OCI-LY1 (cell line): ENCODE results near the gene NXPE2.

ENCODE experiments used
- H2AFZ ChIP-seq: fragments of 200-600 bp; sonication (generic), shearing (Covaris generic); 2 replicates; pipeline ENCODE4 v1.6.0; 2014; ENCODE audit warnings: antibody characterized with exemption, mild to moderate bottlenecking, low read length
- H3F3A ChIP-seq: fragments of 200-600 bp; sonication (generic), shearing (Covaris generic); 2 replicates; pipeline ENCODE4 v1.6.0; 2014; ENCODE audit warnings: mild to moderate bottlenecking, antibody characterized with exemption, low read length, moderate library complexity; ENCODE audit not compliant: insufficient read depth
- H3K27ac ChIP-seq: fragments of 200-600 bp; sonication (generic); 2 replicates; pipeline ENCODE4 v1.5.1; 2014; ENCODE audit warnings: low read length, mixed run types, mild to moderate bottlenecking, low read depth; ENCODE audit not compliant: poor library complexity, severe bottlenecking
- H3K27me3 ChIP-seq: fragments of 200-600 bp; sonication (generic); 2 replicates; pipeline ENCODE4 v1.6.0; 2014; ENCODE audit warnings: antibody characterized with exemption, mild to moderate bottlenecking, low read length, moderate library complexity; ENCODE audit not compliant: insufficient read depth
- H3K36me3 ChIP-seq: fragments of 200-600 bp; sonication (generic); 2 replicates; pipeline ENCODE4 v1.6.1; 2014; ENCODE audit warnings: mild to moderate bottlenecking, antibody characterized with exemption, low read length, moderate library complexity, mixed read lengths; ENCODE audit not compliant: insufficient read depth
- H3K4me1 ChIP-seq: fragments of 200-600 bp; sonication (generic); 2 replicates; pipeline ENCODE4 v1.5.1; 2014; ENCODE audit warnings: mild to moderate bottlenecking, low read length, moderate library complexity; ENCODE audit not compliant: insufficient read depth, severe bottlenecking
- H3K4me2 ChIP-seq: fragments of 200-600 bp; sonication (generic), shearing (Covaris generic); 2 replicates; pipeline ENCODE4 v1.6.1; 2014; ENCODE audit warnings: low read length
- H3K4me3 ChIP-seq: fragments of 200-600 bp; sonication (generic); 2 replicates; pipeline ENCODE4 v1.5.1; 2014; ENCODE audit warnings: low read length, low read depth, mild to moderate bottlenecking, mixed read lengths; ENCODE audit not compliant: poor library complexity, severe bottlenecking
- H3K79me2 ChIP-seq: fragments of 200-600 bp; shearing (Covaris generic); 2 replicates; pipeline ENCODE4 v1.6.1; 2016; ENCODE audit warnings: mixed run types, low read length, mixed read lengths; ENCODE audit not compliant: insufficient read depth
- H3K9ac ChIP-seq: fragments of 200-600 bp; sonication (generic), shearing (Covaris generic); 2 replicates; pipeline ENCODE4 v1.6.1; 2014; ENCODE audit warnings: mild to moderate bottlenecking, low read length, mixed read lengths
- H3K9me2 ChIP-seq: fragments of 200-600 bp; sonication (generic), shearing (Covaris generic); 2 replicates; pipeline ENCODE4 v1.6.1; 2014; ENCODE audit warnings: low read depth, mild to moderate bottlenecking, low read length, mixed read lengths
- H3K9me3 ChIP-seq: fragments of 200-600 bp; shearing (Covaris generic); 2 replicates; pipeline ENCODE4 v1.6.1; 2014; ENCODE audit warnings: low read length, mixed read lengths
- H4K20me1 ChIP-seq: fragments of 200-600 bp; sonication (generic), shearing (Covaris generic); 2 replicates; pipeline ENCODE4 v1.6.0; 2016; ENCODE audit warnings: mild to moderate bottlenecking, low read length; ENCODE audit not compliant: insufficient read depth
- EZH2 ChIP-seq: fragments of 200-600 bp; sonication (generic), shearing (Covaris generic); IDR thresholded peaks from 2 replicates; pipeline ENCODE4 v1.8.0; 2017; ENCODE audit warnings: borderline replicate concordance, mixed run types, mild to moderate bottlenecking, antibody characterized with exemption, low read length, moderate library complexity, mixed read lengths
- TF ChIP-seq, protein P1 (sequence below): fragments of 200-600 bp; sonication (generic), shearing (Covaris generic); IDR thresholded peaks from 2 replicates; pipeline ENCODE4 v1.5.1; 2017; ENCODE audit warnings: mild to moderate bottlenecking, antibody characterized with exemption, low read length, moderate library complexity, mixed read lengths

Gene NXPE2

DNA sequence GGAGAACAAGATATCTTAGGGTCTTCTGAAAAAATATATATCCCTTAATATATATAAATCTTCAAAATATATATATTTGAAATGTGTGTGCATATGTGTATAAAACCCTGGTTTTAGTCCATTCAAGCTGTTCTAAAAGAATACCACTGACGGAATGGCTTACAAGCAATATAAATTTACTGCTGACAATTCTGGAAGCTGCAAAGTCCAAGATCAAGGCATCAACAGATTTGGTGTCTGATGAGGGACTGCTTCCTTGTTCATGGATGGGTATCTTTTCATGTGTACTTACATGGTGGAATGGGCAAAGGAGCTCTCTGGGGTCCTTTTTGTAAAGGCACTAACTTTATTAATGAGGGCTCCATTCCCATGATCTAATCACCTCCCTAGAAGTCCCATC is 6.8 kb downstream of the NXPE2 start:
- no peak for TF ChIP-seq EZH2
- TF ChIP-seq, protein P1, sequence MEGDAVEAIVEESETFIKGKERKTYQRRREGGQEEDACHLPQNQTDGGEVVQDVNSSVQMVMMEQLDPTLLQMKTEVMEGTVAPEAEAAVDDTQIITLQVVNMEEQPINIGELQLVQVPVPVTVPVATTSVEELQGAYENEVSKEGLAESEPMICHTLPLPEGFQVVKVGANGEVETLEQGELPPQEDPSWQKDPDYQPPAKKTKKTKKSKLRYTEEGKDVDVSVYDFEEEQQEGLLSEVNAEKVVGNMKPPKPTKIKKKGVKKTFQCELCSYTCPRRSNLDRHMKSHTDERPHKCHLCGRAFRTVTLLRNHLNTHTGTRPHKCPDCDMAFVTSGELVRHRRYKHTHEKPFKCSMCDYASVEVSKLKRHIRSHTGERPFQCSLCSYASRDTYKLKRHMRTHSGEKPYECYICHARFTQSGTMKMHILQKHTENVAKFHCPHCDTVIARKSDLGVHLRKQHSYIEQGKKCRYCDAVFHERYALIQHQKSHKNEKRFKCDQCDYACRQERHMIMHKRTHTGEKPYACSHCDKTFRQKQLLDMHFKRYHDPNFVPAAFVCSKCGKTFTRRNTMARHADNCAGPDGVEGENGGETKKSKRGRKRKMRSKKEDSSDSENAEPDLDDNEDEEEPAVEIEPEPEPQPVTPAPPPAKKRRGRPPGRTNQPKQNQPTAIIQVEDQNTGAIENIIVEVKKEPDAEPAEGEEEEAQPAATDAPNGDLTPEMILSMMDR = no peak
- Histone ChIP-seq H3F3A (no peaks in the 10 kb centered on the region), H3K4me2 (no peak overlapping the region), H3K79me2 (no peaks in the 10 kb centered on the region), H2AFZ (no peak overlapping the region), H4K20me1 (no peaks in the 10 kb centered on the region), H3K9ac (no peak overlapping the region), H3K36me3 (no peaks in the 10 kb centered on the region), H3K27me3 (no peaks in the 10 kb centered on the region), H3K27ac (no peak overlapping the region), H3K9me3 (no peaks in the 10 kb centered on the region), H3K4me1 (no peaks in the 10 kb centered on the region), H3K9me2 (no peaks in the 10 kb centered on the region), H3K4me3 (no peak overlapping the region)

DNA sequence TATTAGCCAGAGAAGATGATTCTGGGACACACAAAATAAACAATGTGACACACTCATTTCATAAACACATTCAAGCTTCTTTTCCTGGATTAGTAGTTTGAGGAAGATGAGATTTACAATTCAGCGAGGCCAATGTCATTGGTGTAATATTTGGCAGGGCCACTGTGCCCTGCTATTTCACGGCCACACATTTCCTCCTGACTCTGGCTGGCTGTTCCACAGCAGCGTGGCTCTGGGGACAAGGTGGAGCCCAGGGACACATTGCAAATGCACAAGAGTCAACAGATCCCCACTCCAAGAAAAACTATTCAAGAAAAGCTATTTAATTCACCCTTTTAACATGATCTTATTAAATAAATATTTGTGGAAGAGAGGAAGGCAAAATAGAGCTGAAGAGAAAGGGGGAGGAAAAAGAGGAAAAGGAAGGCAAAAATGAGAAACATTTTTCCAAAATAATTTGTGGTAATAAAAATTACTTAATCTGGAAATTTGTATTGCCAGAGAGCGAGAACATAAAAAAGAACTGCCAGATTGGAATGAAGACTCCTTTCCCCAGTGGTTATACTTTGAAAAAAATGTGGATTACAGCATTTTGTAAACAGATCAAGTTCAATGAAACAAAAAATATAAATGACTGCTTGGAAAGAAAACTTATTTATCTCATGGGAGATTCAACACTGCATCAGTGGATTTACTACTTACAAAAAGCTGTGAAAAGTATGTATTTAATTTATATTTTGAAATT is 27.1 kb downstream of the NXPE2 start:
- Histone ChIP-seq H3K4me1 (no peaks in the 10 kb centered on the region), H3K4me3 (no peak overlapping the region), H2AFZ (no peak overlapping the region), H3F3A (no peaks in the 10 kb centered on the region), H3K9me2 (no peaks in the 10 kb centered on the region), H3K4me2 (no peak overlapping the region), H3K9ac (no peak overlapping the region), H3K27ac (no peak overlapping the region), H4K20me1 (no peaks in the 10 kb centered on the region), H3K27me3 (no peaks in the 10 kb centered on the region), H3K79me2 (no peaks in the 10 kb centered on the region), H3K9me3 (no peaks in the 10 kb centered on the region), H3K36me3 (no peaks in the 10 kb centered on the region)
- TF ChIP-seq EZH2 = no peak
- TF ChIP-seq, protein P1 = no peak

DNA sequence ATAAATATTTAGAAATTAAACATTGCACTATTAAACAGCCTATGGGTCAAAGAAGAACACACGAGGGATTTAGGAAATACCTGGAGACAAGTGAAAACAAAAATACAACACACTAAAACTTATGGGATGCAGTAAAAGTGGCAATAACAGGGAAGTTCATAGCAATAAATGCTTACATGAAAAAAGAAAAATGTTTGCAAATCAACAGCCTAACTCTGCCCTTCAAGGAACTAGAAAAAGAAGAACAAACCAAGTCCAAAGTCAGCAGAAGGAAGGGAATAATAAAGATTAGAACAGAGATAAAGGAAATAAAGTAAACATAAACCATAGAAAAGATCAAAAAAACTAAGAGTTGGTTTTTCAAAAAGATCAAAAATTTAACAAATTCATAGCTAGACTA is 31.6 kb downstream of the NXPE2 start:
- Histone ChIP-seq H3K79me2 (no peaks in the 10 kb centered on the region), H3K27ac (no peak overlapping the region), H2AFZ (no peak overlapping the region), H3K9ac (no peak overlapping the region), H3K36me3 (no peaks in the 10 kb centered on the region), H3K4me2 (no peak overlapping the region), H4K20me1 (no peaks in the 10 kb centered on the region), H3K9me2 (no peaks in the 10 kb centered on the region), H3K27me3 (no peaks in the 10 kb centered on the region), H3K4me1 (no peaks in the 10 kb centered on the region), H3F3A (no peaks in the 10 kb centered on the region), H3K9me3 (no peaks in the 10 kb centered on the region), H3K4me3 (no peak overlapping the region)
- TF ChIP-seq EZH2 = no peak
- TF ChIP-seq, protein P1 = no peak
